GM12873 (cell line): ENCODE data around the gene C3orf52.

ENCODE experiments used
- TF ChIP-seq, protein P1 (sequence below): IDR thresholded peaks from 2 replicates; pipeline ENCODE4 v1.5.1; 2012; ENCODE audit warnings: low read depth, mild to moderate bottlenecking, moderate library complexity, low read length, control low read depth; ENCODE audit not compliant: insufficient read depth; ENCODE audit errors: missing control alignments

Gene C3orf52

DNA sequence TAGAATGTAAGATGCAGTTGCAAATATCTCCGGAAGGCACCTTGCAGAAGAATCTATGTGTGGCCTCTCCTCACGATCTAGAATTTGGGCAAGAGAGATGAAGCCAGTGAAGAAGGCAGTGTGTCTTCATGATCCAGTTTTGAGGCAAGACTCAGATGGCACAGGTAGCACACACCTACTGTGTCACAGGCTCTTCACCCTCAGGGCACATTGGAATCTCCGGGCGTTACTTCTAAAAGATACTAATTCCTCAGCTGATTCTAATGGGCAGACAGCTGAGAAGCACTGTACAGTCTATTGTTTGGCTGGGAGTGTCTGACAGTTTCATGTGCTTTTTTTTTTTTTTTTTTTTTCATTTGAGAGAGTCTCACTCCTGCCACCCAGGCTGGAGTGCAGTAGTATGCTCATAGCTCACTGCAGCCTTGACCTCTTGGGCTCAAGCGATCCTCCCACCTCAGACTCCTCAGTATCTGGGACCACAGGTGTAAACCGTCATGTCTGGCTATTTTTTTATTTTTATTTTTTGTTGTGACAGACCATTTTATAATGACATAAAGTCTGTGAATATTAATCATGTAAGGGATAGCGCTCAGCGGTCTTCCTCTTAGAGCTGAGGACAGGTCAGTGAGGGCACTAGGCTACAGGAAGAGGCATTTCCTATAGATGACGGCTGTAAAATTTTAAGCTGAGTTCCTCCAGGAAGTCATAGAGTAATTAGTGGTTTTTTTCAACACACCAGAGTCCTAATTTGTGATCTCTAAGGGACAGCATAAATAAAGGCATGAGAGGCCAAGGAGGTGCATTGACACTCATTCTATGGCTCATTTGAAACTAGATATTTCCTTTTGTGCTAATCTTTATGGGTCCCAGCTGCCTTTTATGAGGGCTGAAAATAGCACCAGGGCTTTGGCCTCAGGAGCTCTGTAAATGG lies 4.0 kb downstream of the C3orf52 start:
- TF ChIP-seq, protein P1, sequence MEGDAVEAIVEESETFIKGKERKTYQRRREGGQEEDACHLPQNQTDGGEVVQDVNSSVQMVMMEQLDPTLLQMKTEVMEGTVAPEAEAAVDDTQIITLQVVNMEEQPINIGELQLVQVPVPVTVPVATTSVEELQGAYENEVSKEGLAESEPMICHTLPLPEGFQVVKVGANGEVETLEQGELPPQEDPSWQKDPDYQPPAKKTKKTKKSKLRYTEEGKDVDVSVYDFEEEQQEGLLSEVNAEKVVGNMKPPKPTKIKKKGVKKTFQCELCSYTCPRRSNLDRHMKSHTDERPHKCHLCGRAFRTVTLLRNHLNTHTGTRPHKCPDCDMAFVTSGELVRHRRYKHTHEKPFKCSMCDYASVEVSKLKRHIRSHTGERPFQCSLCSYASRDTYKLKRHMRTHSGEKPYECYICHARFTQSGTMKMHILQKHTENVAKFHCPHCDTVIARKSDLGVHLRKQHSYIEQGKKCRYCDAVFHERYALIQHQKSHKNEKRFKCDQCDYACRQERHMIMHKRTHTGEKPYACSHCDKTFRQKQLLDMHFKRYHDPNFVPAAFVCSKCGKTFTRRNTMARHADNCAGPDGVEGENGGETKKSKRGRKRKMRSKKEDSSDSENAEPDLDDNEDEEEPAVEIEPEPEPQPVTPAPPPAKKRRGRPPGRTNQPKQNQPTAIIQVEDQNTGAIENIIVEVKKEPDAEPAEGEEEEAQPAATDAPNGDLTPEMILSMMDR = no peak

DNA sequence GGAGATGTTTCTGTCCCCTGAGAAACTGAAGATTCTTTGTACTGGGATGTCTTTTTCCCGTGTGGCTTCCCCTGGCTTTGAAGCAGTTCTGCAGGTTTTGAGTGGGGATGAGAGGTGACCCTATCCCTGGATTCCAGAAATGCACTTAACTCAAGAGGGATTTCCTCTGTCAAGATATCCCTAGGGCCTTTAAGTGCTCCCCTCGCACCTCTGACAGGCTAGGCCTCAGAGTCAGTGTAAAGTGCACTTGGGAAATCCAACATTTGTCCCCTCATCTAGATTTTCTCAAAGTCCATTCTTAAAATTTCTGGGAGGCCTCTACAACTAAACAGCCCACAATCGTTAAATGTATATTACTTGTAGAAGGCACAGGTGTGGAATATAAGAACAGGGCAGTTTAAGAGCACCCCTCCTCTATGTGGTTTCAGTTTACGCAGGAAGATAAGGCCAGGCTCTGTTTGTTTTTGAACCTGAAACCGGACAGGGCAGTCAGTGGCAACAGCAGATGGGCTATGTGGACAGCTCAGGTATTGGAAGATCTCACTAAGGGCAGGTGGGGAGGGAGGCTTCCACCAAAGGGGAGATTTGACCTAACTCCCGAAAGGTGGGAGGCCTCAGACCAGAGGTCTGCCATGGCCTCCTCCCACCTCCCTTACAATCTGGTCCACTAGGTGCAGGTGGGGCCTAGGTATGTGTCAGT lies 4.8 kb downstream of the C3orf52 start:
- TF ChIP-seq, protein P1 = no peak

DNA sequence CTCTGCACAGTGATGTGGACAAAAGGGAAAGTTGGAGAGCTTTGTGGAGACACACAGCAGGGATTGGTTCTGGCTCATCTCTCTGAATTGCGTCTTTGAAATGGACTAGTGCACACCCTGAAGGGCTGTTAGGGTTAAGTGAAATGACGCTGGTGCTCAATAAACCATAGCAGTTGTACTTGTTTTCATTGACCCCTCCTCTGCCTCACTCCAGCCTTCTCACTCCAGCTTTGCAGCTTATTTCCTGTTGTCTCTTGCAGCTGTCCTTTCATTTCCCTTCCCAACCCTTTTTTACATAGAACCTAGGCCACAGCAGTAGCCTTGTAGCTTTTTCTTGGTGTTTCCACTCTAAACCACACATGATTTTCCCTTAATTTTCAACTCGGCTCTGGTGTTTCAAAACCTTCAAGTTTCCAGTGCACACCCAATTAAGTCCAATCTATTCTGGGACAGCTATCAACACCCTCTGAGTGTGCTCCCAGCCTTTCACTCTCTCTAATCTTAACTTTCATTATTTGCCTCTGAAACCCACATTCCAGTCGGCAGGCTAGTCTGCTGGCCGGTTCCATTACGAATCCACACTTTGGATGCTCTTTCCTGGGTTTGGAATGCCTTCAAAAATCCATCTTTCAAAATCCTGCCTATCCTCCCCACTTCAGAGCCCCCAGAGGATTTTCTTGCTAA lies 6.4 kb downstream of the C3orf52 start:
- TF ChIP-seq, protein P1 = no peak

DNA sequence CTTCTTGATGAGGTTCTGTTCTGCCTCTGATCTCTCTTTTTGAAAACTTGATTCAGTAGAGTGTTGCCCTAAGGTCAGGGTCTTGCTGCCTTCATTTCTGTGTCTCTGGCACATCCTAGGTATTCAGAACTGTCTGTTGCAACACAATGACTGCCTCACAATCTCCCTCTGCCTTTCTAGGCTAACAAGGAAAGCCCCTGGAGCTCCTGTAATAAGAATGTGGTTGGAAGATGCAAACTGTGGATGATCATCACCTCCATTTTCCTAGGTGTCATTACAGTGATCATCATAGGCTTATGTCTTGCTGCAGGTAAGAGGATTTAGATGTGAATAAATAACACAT lies 7.0 kb downstream of the C3orf52 start:
- TF ChIP-seq, protein P1 = no peak

DNA sequence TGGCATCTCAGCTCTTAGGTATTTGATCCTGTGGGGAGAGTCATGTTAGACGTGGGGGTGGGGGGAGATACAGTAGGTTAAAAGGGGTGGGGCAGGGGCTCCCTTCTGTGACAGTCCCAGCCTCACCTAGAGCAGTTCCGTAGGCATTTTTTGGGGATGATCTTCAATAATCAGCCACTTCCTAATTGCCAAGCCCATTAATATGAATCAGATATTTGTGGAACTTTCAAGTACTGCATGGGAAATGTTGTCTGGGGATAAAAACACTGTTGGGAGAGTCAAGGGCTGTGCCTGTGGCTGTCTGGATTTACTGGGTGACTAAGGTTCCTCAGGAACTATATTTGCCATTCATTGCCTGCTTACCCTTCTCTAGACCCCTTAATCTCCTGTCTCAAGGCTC lies 9.5 kb downstream of the C3orf52 start:
- TF ChIP-seq, protein P1 = no peak

DNA sequence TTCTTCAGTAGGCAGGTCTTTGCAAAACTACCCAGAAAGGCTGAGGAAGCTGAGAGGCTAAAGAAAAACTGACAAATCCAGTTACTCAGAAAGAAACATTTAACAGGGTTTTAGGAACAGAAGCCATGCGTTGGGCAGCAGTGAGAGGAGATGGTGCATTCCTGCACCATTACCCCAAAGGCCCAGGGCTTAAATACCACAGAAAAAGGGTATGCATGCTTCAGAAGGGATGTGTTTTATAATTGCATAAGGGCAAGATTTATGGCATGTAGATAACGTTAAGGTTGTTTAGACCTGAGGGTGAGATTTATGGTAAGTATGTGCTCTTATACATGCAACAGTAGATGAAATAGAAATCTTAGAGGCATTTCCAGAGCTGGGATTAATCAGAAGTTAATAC lies 10.0 kb downstream of the C3orf52 start:
- TF ChIP-seq, protein P1 = no peak

DNA sequence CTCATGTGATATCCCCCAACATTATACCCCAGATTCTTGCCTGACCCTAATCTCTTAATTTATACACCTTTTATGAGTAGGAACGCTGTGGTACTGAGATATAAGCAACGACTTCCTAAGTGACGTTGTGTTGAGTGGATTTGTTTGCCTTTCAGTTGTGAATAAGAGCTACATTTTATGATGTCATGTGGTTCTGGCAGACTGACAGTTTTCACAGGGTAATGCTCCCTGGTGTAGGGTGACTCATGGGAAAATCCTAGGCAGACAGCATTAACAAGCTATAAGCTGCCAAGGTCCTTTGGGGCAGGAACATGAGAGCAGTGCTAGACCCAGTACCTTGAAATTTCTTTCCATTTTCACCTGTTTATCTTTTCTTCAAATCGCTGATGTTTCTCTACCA lies 11.2 kb downstream of the C3orf52 start:
- TF ChIP-seq, protein P1 = no peak
